Measurements from ENCODE around the gene IFT88.
A peak's percentile ranks its signal among the peaks of the same experiment; 100 is the strongest.

The IFT88 gene

DNA sequence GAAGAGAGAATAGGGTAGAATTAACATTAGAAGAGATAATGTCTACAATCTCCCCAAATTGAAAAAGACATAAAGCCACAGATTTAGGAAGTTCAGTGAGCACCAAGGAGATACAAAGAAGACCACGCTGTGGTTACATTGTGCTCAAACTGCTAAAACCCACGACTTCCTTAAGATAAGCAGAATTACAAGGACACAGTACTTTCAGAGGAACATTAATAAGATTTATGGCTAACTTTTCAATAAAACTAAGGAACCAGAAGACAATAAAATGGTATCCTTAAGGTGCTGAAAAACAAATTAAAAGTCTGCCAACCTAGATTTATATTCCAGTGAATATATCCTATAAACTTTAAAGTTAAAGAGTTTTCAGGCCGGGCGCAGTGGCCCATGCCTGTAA, 129.1 kb downstream of the IFT88 start:
- DNase-seq = no peak

- no peak for DNase-seq
Measured at GRCh38 chr13:20699715-20700114, 132.8 kb downstream of the IFT88 start.

DNA sequence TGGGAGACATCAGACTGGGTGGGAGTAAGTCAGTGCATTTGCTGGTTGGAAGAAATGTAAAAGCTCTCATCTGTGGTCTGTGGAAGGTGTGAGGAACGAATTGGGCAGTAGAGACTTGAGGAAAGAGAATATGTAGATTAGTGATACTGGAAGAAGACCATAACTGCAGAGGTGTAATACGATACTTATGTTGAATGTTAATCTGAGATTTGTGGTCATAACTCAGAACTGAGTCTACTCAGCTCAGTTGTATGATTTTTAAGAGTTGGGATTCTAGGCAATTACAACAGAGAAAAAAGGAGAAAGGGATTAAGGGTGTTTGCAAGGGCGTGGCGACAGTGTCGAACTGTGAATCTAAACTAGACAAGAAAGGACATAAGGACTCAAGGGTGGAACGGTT, 133.3 kb downstream of the IFT88 start:
- DNase-seq = no peak

- no peak for DNase-seq
Measured at GRCh38 chr13:20701461-20701860, 134.5 kb downstream of the IFT88 start.

DNA sequence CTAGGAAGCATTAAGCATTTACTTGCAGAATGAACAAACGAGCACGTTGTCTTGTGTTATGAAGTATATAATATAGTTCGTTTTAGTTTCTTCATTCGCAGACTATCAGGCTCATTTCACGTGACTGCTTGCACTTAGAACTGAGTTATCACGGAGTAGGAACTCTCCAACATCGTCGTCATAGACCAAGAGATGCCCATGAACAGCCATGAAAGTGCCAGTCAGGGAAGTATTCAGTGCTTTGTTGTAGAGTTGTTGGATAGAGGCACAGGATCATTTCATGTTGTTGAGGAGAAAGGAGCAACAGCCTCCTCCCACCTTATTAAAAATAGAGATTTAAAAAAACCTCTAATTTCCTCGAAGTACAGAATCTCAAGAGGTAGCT, 135.6 kb downstream of the IFT88 start:
- DNase-seq = no peak

DNA sequence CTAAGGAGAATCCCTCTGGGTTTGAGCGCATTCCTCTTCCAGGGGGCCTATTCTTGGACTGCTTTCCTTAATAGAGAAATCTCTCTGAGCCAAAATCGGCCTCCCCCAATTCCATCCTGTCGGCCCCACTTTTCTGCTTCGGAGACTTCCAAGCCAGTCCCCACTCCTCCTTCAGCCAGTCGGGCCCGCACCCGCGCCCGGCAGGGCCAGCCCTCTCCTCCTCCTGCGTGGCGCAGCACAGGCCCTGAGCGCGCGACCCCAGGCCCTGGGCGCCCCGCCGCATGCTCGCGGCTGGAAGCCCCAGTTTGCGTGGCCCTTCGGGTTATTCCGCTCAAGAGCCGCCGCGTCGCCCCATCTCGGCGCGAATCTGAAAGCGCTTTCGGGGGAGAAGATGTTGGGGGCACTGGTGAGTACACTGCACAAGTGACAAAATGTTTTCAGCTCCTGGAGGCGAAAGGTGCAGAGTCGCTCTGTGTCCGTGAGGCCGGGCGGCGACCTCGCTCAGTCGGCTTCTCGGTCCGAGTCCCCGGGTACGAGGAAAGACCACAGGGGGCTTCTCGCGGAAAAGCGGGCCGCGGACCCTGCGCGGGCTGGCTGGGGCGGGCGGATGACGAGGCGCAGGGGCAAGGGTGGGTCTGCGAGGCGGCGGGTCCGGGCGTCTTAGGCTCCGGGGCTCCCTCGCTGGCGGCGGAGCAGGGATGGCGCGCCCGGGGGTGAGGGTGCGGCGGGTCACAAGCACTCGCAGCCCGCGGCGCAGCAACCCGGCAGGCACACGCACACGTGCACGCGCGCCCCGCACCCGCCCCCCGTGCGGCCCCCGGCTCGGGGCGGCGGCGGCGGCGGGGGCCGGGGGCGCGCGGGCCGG, 136.2 kb downstream of the IFT88 start, which contains the start of gene IL17D:
TSS of gene IL17D (plus strand) at position 785 of the 865 bp plus-strand sequence. CDS start 303 bp downstream, outside the sequence.
- DNase-seq = no peak

DNA sequence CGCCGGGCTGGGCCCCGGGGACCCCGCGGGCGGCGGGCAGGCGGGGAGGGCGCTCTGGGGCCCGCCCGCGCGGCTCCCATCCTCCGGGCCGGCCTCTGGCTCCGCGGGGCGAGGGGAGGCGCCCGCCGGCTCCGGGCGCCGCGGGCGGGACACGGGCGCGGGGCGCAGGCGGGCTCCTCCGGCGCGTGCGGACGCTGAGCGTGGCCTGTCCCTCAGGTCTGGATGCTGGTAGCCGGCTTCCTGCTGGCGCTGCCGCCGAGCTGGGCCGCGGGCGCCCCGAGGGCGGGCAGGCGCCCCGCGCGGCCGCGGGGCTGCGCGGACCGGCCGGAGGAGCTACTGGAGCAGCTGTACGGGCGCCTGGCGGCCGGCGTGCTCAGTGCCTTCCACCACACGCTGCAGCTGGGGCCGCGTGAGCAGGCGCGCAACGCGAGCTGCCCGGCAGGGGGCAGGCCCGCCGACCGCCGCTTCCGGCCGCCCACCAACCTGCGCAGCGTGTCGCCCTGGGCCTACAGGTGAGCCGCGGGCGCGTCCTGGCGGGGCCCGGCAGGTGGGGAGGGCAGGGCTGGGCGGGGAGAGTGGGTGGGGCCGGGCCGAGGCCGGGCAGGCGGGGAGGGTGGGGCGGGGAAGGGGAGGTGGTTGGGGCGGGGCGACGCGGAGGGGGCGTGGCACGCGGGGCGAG, 137.0 kb downstream of the IFT88 start:
- DNase-seq = peak; percentile 20

- no peak for DNase-seq
Measured at GRCh38 chr13:20704459-20705069, 137.6 kb downstream of the IFT88 start.

DNA sequence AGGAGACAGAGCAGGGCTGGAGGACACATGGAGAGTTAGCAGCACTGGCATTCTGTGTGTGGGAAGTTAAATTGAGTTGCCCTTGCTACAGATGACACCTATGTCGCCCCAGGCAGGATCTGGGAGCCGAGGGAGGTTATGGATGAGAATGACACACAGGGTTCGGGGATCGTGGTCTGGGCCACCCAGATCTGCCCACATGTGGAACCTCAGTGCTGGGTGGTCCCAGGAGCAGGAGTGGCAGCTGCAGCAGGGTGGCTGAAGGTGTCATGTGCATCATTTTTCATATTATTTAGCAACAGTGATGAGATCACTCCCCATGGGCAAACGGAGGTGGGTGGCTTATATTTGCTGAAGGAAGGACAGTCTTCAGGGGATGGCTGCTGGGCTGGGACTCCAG, 139.7 kb downstream of the IFT88 start:
- DNase-seq = no peak

DNA sequence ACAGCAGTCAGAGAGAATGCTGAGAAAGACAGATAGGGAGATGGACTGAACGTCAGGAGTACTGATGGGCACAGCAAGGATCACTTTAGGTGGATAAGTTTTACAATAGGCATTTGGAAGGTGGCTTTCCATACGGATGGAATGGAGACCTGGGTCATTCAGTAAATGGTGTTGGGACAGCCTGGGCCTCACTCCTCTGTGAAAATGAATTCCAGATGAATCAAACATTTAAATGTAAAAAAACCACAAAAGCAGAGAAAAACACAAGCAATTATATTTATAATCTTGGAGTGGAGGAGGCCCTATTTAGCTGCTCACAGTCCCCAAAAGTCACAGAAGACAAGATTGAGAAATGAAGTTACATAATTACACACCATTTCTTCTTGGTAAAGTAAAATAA, 141.3 kb downstream of the IFT88 start:
- no peak for DNase-seq

- DNase-seq = no peak
Measured at GRCh38 chr13:20709369-20709768, 142.4 kb downstream of the IFT88 start.

DNA sequence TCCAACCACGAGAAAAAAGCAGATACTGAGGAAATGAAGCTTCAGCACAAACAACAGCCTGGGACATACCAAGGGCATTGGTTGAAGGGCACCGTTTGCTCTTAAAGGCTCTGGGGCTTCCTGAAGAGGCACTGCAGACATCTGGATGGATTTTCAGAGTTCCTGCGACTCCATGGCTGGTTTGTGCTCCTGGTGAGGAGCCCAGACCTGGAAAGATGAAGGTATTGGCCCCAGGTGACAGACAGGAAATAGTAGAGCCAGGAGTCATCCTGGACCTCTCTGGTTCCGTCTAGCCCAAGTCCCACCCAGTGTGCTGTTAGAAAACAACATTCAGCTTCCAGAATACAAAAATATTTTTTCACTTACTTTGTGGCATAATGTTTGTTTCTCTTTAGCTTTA, 142.8 kb downstream of the IFT88 start:
- no peak for DNase-seq

DNA sequence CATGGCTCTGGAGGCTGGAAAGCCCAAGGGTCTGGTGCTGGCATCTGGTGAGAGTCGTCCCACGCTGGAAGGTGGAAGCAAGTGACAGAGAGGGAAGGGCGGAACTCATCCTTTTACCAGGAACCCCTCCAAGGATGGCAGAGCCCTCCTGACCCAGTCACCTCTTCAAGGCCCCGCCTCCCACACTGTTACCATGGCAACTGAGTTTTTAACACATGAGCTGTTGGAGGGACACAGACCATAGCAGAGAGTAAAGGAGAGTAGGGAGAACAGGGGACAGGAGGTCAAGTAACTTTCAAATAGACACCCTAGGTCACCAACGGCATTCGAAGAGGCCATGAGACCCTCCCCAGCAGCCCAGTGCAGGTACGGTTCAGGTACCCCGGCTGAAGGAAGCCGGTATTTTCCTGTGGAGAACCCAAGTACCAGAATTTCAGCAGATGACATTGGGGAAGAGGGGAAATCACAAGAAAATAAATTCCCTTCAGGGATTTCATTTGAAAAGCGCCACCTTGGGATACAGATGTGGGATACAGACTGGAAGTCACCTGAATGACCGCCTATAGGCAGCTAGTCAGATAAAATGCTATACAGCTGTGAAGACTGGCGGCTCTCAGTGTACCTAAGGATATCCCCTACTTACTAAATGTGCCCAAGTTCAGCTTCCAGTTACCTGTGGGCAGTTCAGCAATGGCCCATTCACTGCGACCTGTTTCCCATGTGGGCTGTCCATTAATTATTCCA, 144.5 kb downstream of the IFT88 start:
- no peak for DNase-seq

- no peak for DNase-seq
Measured at GRCh38 chr13:20713014-20713376, 146.0 kb downstream of the IFT88 start.

DNA sequence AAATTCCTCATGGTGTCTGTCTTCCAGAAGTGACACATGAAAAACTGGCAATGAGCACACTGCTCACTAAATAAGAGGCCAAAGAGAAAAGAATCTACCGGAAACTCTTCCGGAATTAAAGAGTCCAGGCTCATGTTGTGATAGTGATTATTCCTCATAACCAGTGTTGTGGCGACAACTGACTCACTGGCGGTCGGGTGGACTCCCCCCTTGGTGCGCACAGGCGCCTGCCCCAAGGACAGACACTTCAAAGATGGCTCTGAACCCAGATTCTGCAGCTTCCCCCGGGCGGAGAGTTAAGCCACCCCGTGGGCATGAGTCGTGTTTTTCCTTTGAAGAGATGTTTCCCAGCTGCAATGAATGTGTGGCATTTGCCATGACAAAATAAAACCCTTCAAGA, 146.8 kb downstream of the IFT88 start:
- no peak for DNase-seq

DNA sequence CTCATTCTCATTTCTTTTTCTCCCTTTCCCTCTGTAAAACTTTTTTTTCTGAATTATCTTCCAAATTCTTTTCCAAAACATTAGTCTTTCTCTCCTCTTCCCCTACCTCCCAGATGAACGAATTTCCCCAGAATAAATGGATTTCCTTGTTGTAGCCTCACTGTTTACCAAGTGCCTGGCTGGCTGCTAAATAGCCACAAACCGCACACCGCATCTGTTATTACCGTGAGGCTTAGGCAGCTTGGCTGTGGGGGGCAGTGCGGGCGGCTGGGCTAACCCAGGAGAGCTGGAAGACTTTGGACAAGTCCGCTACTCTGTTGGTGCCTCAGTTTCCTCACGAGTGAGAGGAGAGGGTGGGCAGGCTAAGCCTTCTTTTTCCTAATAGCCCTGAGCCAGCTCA, 147.2 kb downstream of the IFT88 start:
- no peak for DNase-seq

- no peak for DNase-seq
Measured at GRCh38 chr13:20714563-20715329, 147.8 kb downstream of the IFT88 start.

GRCh38 chr13:20715330-20715712, 148.4 kb downstream of the IFT88 start:
- DNase-seq = no peak

GRCh38 chr13:20716951-20717350, 150.0 kb downstream of the IFT88 start:
- no peak for DNase-seq

- DNase-seq = no peak
Measured at GRCh38 chr13:20717581-20718542, 150.9 kb downstream of the IFT88 start.

- DNase-seq = no peak
Measured at GRCh38 chr13:20718958-20719566, 152.1 kb downstream of the IFT88 start.

Data from SHP77 treated with DMSO at 0.1 percent for 48 hours (cell line).